Measurements from ENCODE around the gene DOK3. TPM values are rescaled to one million over a fixed set of nuclear protein-coding genes. Genes with fewer than 3 reads are reported as not detected.

DOK3 gene
- polyA plus RNA-seq, 4 donors = 3.9 to 7.1 (median 4.3) TPM

DNA sequence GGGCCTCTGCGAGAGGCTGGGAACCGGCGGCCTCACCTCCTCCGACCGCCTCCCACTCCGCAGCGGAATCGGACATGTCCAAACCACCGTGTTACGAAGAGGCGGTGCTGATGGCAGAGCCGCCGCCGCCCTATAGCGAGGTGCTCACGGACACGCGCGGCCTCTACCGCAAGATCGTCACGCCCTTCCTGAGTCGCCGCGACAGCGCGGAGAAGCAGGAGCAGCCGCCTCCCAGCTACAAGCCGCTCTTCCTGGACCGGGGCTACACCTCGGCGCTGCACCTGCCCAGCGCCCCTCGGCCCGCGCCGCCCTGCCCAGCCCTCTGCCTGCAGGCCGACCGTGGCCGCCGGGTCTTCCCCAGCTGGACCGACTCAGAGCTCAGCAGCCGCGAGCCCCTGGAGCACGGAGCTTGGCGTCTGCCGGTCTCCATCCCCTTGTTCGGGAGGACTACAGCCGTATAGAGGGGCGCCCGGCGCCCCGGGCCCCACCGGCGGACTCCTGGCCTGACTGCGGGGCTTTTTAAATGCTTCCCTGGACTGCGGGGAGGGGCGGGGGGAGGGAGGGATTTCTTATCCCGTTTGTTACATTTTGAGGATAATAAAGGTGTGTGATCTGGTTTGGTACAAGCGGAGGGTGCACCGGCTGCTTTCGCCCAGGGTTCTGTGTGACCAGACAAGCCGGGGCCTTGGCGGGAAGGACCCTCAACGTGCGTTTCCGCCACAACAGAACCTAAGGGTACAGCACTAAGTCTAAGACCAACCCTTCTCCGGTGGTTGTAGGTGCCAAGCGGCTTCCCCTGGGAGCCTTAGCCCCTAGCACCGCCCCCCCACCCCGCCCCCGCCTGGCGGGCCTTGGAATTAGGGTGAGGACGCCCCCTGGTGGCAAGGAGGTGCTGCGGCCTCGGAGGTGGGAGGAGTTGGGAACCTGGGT lies 53.7 kb downstream of the DOK3 start:
- DNase-seq (ENCODE audit: low read depth in 4 of 4, low spot score in 3 of 4) = peak in 3 of 4 donors; percentile 77 to 86 (median 80)

DNA sequence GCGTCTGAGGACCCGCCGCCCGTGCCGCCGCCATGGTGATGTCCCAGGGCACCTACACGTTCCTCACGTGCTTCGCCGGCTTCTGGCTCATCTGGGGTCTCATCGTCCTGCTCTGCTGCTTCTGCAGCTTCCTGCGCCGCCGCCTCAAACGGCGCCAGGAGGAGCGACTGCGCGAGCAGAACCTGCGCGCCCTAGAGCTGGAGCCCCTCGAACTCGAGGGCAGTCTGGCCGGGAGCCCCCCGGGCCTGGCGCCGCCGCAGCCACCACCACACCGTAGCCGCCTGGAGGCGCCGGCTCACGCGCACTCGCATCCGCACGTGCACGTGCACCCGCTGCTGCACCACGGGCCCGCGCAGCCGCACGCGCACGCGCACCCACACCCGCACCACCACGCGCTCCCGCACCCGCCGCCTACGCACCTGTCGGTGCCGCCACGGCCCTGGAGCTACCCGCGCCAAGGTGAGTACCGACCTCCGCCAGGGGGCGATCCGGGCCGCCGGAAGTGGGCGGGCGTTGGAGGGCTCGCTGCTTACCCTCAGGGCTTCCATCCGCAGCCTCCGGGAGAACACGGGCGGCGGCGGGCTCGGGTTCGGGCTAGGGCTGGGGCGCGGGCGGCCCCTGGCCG lies 54.5 kb downstream of the DOK3 start:
- no peak for DNase-seq (ENCODE audit: low read depth in 4 of 4, low spot score in 3 of 4)

DNA sequence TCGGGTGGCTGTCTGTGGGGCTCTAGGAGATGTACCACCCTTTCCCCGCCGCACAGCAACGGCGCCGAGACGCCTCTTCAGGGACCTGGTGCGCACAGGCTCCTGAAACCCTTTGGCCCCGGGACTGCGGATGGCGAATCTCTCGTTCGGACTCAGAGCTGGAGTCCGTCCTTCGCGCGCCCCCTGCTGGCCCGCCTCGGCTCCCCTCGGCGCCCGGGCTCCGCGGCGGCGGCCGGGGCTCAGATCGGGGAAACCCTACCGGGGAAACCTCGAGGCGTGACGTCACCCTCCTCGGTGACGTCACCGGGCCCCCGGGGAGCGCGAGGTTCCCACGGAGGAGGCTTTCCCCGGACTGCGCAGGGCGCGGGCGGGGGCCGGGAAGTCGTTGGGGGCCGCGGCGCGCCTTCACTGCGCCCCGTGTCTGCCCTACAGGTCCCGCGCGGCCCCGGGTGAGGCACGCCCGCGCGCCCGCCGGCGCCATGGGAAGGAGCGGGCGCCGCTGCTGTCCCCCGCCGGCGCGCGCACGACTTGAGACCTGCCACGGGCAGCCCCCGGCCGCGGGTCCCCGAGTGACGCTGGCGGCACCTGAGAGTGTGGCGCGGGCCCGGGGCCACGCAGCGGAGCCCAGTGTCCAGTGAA lies 55.1 kb downstream of the DOK3 start:
- DNase-seq (ENCODE audit: low read depth in 4 of 4, low spot score in 3 of 4) = peak in 3 of 4 donors; percentile 57 to 83 (median 80)

DNA sequence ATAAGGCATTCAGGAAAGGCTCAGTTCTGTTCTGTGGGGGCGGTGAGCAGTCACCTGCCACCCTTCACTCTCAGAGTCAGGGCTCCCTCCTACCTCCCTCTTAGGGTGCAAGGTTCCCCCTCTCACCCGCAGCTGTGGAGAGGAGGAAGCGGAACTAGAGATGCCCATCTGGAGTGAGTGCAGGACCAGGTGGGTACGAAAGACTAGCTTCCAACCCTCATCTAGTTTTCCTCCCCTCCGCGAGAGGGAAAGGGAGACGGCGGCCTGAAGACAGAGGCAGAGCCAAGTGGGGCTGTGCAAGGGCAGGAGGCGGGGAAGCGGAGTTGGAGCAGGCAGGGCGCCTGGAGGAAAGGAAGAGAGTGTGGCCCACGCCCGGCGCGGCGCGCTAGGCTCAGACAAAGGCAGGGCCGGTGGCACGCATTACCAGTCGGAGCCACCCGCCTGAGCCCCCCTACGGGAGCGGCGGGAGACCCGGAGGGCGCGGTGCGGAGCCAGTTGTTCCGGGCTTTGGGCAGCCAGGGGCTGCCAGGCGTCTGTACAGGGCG lies 55.7 kb downstream of the DOK3 start:
- no peak for DNase-seq (ENCODE audit: low read depth in 4 of 4, low spot score in 3 of 4)

DNA sequence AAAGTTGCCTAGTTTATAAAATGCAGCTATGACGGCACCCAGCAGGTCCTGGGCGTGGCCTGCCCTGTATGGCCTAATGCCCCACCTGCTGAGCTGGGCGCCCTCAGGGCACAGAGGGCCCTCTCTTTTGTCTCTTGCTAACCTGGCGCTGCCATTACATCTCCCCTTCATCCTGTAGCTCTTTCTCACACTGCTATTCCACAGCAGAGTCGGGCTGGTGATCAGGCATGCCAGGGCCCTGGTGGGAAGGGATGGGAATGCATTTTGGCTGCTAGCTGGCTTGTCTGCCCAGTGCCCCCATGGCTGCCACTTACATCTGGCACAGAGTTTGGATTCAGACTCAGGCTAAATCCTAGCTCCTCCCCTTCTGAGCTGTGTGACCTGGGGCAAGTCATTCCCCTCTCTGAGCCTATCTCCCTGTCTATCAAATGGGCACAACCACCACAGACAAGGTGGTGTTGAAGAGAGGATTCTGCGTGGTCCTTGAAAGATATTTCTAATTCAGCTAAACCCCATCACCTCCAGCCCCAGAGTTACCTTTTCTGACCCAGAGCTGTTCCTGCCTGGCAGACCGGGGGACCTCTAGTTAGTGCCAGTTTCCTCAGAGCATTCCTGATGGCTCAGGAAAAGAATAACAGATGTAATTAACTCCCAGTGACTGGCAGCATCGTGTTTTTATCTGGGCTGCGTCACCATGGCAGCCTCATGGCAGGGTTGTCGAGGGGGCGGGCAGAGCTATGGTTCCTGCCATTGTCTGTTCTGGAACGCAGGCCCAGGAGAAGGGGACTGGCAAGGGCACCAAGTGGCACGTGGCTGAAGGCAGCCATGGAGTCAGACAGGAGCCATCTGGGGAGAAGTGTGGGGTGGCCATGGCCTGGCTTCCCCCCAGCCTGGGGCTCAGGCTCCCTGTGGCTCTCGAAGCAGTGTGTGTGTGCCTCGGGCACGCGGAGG lies 56.7 kb downstream of the DOK3 start:
- DNase-seq (ENCODE audit: low read depth in 4 of 4, low spot score in 3 of 4) = no peak

Other genes starting within 250 kb of the DOK3 start
- 10 to 100 TPM; 21.9 to 44.8 (median 25.5) TPM for gene RAB24, start 206.1 kb downstream of the DOK3 start, polyA plus RNA-seq (ENCODE audit: insufficient read length in 4 of 4)
- 100 to 1,000 TPM in 3 of 4 donors, 10 to 100 TPM in 1; 89.7 to 141 (median 120) TPM for gene PRELID1, start 206.0 kb downstream of the DOK3 start, polyA plus RNA-seq (ENCODE audit: insufficient read length in 4 of 4)
- gene MXD3, start 197.9 kb downstream of the DOK3 start, polyA plus RNA-seq (ENCODE audit: insufficient read length in 4 of 4) = 10 to 100 TPM; 10.9 to 24.6 (median 16.3) TPM
- 100 to 1,000 TPM in 3 of 4 donors, 10 to 100 TPM in 1; 94.0 to 135 (median 130) TPM for gene LMAN2, start 158.2 kb downstream of the DOK3 start, polyA plus RNA-seq (ENCODE audit: insufficient read length in 4 of 4)
- 10 to 100 TPM in 3 of 4 donors, 1 to 10 TPM in 1; 5.7 to 19.3 (median 13.9) TPM for gene RGS14, start 151.9 kb downstream of the DOK3 start, polyA plus RNA-seq (ENCODE audit: insufficient read length in 4 of 4)
- 100 to 1,000 TPM in 2 of 4 donors, 10 to 100 TPM in 1, 1 to 10 TPM in 1; 3.4 to 223 (median 131) TPM for gene SLC34A1, start 125.4 kb downstream of the DOK3 start, polyA plus RNA-seq (ENCODE audit: insufficient read length in 4 of 4)
- 1 to 10 TPM in 2 of 4 donors, under 1 TPM in 1, not detected in 1; 0.26 to 2.6 (median 1.5) TPM for gene PFN3, start 109.2 kb downstream of the DOK3 start, polyA plus RNA-seq (ENCODE audit: insufficient read length in 4 of 4)
- gene F12, start 100.3 kb downstream of the DOK3 start, polyA plus RNA-seq (ENCODE audit: insufficient read length in 4 of 4) = 10 to 100 TPM in 1 of 4 donors, 1 to 10 TPM in 2, under 1 TPM in 1; 0.91 to 13.4 (median 5.8) TPM
- 10 to 100 TPM; 22.2 to 29.0 (median 24.6) TPM for gene GRK6, start 83.2 kb downstream of the DOK3 start, polyA plus RNA-seq (ENCODE audit: insufficient read length in 4 of 4)
- 1 to 10 TPM in 2 of 4 donors, under 1 TPM in 2; 0.76 to 2.4 (median 0.99) TPM for gene PRR7, start 63.0 kb downstream of the DOK3 start, polyA plus RNA-seq (ENCODE audit: insufficient read length in 4 of 4)
- 100 to 1,000 TPM; 180 to 210 (median 185) TPM for gene DBN1, start 36.2 kb downstream of the DOK3 start, polyA plus RNA-seq (ENCODE audit: insufficient read length in 4 of 4)
- 100 to 1,000 TPM in 2 of 4 donors, 10 to 100 TPM in 2; 73.6 to 157 (median 121) TPM for gene PDLIM7, start 12.2 kb downstream of the DOK3 start, polyA plus RNA-seq (ENCODE audit: insufficient read length in 4 of 4)
- gene DDX41, start 7.1 kb upstream of the DOK3 start, polyA plus RNA-seq (ENCODE audit: insufficient read length in 4 of 4) = 100 to 1,000 TPM in 1 of 4 donors, 10 to 100 TPM in 3; 67.0 to 105 (median 88.9) TPM
- 100 to 1,000 TPM in 1 of 4 donors, 10 to 100 TPM in 3; 59.7 to 127 (median 73.9) TPM for gene FAM193B, start 44.7 kb upstream of the DOK3 start, polyA plus RNA-seq (ENCODE audit: insufficient read length in 4 of 4)
- 100 to 1,000 TPM; 147 to 156 (median 154) TPM for gene TMED9, start 82.4 kb upstream of the DOK3 start, polyA plus RNA-seq (ENCODE audit: insufficient read length in 4 of 4)
- gene B4GALT7, start 90.3 kb upstream of the DOK3 start, polyA plus RNA-seq (ENCODE audit: insufficient read length in 4 of 4) = 10 to 100 TPM; 18.6 to 29.0 (median 22.1) TPM

Measured in left renal pelvis (tissue), 4 donors.